Right kidney (tissue), 1 donor: ENCODE measurements around the gene PLA2G5.

Experiments used
- DNase-seq: peaks from one replicate; pipeline ENCODE4 v3.0.0-alpha.2; 2016

PLA2G5 gene

DNA sequence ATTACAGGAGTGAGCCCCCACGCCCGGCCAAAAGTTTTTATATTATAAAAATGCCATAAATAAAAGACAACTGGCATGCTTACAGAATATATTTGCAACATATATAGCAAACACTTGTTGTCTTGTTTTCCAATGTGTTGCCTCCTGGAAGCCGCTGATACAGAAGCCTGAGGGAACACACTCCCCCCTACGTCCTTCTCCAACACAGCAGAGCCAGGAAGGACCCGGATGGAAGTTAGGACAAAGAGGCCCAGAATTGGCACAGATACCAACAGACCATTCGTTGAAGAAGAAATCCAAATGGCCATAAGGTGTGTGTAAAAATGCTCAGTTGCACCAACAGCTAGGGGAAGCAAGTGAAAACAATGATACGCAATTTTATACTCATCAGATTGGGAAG lies 1.3 kb upstream of the PLA2G5 start:
- DNase-seq, result no peak

DNA sequence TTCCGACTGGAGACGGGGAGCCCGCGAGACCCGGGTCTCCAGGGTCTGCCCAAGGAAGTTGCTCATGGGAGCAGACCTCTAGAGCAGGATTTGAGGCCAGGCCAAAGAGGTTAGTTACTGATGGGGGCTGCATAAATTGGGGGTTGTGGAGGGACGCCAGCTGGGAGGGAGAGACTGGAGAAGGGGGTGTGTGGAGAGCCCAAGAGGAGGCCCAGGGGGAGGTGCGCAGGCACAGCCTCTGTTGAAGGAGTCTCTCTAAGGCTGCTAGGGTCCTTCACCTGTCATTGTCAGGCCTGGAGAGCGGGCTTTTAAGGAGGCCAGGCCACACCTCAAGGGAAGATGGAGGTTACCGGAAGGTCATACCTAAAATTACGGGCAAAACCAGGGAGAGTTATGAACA lies 363 bp downstream of the PLA2G5 start:
- DNase-seq, result no peak

DNA sequence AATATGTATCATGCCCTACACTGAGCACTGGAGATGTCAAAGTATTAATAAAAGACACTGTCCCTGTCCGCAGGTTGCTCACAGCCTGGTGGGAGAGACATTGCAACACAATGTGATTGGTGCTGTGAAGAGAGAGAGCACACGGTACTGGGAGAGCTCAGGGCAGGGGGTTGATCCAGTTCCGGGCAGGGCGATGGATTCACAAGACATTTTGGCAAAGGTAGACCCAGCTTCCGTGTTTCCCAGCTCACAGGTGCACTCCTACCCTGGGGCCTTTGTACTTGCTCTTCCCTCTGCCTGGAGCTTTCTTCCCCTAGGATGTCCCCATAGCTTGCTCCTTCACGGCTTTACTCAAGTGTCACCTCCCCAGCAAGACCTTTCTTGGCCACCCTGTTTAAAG lies 1.4 kb downstream of the PLA2G5 start:
- no peak for DNase-seq

DNA sequence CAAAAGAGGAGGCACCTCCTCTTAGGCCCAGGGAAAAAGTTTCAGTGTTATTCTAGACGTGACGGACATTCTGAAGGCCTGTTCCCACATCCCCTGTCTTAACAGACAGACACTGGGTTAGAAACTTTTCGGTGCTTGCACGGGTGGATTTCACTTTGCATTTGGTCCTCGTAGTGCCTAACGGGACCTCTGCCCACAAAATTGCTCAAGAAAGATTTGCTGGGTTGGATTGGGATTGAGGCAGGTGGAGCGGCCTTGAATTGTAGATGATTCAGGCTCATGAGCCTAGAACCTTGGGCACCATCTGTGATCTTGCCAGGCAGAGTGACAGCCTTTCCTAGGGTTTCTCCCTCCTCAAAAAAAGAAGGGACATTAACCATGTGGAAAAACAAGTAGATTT lies 2.8 kb downstream of the PLA2G5 start:
- no peak for DNase-seq

DNA sequence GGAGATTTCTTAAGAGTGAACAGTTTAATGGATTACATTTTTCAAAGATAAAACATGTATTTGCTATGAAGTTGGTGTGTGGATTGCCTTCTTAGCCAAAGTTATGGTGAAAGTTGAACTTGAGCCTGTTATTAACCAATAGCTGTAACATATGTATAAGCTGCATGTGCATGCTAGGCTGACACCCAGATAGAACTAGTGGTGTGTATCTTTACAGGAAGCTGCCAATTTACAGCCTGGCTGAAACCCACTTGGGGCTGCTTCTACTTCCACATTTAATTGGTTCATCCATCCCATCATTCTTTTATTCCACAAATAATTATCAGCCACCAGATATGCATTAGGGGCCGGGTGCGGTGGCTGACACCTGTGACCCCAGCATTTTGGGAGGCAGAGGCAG lies 3.3 kb downstream of the PLA2G5 start:
- no peak for DNase-seq

DNA sequence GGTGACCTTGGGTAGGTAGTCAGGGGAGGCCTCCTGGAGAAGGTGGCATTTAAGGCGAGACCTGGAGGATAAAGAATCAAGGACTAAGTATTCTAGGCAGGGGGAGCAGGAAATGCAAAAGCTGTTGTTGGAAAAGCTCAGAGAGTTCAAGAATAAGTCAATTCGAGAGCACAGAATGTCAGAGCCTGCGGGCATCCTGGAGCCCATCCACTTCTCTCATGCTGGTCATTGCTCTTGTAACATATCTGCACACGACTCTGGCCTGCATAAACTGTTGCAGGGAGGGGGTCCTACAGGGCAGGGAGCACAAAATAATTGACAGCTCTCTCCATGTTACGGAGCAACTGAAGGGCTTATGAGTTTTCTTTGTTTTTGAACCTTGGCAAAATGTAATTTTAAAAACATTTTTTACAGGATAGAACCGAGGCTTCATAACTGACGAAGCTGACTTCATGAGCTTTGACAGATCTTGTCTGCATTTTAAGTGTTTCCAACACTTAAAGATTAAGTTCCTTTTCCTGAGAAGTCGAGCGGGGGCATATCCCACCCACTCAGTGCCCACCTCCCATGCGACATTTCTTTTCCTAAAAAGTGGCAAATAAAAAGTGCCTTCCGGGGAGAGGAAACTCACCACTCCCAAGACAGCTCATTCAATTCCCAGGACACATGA lies 4.2 kb downstream of the PLA2G5 start:
- DNase-seq, result no peak

DNA sequence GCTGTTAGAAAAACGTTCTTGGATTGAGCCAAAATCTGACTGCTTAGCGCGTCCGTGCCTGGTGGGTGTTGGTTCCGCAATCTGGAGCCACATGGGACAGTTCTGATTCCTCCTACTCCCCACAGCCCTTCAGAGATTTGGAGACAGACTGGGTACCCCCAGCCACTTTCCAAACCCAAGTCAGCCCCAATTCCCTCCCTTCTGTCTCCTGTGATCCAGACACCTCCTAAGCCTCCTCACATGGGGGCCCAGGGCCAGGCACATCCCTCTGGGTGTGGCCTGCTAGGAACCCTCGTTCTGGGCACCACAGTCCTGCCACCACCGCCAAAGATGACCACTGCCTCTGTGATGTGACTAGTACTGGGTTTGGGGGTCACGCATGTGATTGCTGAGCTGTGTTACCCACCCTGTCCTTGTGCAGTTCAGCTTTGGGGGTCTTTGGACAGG lies 4.8 kb downstream of the PLA2G5 start:
- DNase-seq, result no peak

DNA sequence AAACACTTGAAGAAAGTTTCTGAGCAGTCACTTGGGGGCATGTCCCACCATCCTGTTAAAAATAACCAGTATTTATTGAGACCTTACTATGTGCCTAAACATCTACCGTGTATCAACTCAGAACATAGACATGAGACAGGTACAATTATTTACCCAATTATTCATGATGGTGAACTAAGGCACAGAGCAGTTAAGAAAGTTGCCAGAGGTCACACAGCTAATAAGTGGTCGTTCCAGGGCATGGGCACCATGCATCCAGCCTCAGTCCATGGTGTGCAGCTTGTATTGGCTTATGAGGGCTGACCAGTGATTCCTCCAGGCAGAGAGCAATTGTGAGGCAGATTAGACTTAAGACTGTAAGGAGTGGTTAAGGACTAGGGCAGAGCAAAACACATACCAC lies 5.4 kb downstream of the PLA2G5 start:
- DNase-seq, result no peak

DNA sequence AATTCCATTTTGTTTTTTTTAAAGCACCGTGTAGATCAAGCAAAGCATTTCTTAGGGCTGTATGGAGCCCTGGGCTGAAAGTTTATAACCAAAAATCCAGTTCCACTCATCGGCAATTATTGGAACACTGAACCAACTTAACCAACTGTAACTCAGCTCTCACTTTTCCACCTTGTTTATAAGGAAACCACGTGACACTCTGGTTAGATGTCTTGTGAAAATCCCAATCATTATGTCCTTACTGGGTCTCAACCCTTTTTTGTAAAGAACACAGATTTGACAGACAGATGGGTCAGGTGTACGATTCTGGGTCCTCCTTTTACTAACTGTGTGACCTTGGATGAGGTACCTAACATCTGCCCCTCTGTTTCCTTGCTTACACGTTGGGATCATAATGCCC lies 6.2 kb downstream of the PLA2G5 start:
- no peak for DNase-seq

DNA sequence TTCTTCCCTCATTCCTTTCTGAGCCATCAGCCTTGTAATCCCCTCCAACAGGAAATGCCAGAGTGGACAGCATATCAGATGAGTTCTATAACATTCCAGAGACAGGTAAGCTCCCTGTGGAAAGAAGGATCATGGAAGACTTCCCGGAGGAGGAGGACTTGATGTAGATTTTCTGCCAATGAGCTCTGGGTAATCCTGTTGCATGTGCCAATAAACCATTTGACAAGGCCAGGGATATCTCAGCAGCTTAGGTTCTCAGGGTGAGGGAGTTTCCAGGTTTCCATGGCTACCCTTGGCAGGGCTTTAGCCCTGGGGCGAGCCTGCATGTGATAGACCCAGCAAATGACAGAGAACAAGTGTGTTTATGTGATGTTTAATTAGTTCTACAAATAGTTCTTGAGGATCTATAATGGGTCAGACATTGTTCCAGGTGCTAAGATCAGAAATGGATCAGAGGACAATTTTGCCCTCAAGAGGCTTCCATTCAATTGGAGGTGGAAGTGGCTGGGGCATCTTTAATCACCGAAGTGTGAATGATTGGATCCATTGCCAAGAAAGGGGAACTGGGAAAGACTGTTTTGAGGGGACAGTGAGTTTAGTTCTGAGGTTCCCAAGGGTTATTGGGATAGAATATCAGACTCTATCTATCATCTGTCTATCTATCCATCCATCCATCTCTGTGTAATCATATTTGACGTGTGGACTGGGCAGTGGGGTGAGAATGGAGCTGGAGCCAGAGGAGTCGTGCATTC lies 6.9 kb downstream of the PLA2G5 start:
- no peak for DNase-seq

DNA sequence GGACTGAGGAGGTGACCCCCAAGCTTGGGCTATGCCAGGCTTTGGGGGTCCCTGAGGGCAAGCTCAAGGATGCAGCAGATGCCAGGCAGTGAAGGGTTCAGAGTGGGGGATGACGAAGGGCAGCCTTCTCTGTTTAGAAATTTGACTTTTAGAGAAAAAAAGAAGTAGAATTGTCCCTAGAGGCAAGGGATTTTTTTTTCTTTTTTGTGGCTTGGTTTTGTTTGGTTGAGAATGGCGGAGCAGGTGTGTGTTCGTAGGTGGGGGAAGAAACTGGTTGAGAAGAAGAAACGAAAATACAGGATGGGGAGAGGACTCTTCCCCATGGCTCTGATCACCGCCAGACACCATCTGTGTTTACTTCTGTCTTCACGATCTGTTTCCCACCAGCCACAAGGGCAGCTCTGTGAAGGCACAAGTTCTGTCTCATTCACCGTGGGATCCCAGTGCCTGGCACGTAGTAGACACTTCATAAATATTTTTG lies 8.2 kb downstream of the PLA2G5 start:
- DNase-seq, result no peak

DNA sequence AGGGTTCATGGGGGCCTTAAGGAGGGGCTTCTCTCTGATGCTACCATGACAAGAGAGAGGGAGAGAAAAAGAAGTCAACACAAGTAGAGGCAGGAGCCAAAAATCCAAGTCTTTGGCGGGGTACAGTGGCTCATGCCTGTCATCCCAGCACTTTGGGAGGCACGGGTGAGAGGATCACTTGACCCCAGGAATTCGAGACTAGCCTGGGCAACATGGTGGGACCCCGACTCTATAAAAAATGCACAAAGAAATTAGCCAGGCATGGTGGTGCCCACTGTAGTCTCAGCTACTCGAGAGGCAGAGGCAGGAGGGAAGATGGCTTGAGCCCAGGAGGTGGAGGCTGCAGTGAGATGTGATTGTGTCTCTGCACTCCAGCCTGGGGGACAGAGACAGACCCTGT lies 8.7 kb downstream of the PLA2G5 start:
- DNase-seq, result no peak

DNA sequence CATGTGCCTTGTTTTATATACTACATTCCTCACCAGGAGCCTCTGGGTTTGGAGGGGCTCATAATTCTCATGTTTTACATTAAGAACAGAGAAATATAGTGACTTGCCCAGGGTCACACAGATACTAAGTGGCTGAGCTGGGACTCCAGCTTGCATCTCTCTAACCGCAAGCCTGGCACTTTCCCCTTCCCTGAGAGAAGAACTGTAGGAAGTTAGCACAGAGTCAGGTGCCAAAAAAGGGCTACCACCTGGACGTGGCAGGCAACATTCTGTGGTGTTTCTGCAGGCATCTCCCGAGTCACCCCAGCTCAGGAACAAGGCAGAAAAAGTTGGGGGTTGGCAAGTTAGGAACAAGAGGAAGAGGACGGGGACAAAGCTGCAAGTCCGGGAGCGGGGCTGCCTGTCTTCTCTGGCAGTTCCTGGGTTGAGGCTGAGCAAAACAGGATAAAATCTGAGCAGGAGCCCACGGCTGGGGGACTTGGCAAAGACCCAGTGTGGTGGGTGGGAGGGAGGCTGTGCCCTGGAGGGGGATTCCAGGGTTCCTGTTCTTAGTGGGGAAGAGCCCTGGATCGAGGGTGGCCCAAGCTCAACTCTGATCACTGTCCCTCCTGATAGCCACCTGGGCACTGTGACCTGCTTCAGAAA lies 9.8 kb downstream of the PLA2G5 start:
- DNase-seq, result no peak

DNA sequence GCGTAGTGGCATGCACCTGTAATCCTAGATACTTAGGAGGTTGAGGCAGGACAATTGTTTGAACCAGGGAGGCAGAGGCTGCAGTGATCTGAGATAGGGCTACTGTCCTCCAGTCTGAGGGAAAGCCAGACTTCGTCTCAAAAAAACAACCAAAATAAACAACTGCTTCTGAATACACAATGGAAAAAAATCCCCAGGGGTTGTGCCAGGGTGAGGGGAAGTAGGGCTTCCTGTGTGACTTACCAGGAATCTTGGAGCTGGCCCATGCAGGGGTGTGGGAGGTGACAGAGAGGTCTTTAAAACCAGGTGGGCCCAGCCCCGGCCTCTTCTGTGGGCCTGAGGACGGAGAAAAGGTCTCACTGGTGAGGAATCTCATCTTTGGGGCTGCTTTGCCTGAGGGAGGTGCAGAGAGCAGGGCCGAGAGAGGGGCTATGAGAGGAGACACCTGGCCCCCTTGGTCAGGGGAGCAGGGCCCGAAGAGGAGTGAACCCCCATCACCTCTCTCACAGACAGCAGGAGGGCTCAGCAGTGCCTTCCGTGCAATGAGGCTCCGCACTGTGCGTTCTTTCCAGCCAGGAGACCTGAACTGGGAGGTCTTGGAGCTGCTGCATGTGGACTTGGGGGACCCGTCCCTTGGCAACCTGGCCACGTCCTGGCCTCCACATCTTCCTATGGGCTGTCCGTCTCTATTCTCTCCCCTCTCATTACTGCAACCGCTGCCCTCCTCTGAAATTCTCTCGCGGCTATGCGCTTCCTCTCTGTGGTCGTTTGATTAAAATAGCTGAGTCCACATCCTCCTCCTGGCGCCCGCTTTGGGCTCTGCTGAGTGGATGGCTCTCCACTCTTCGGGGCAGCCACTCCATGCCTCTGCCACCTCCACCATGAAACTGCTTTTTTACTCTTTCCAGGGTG lies 10.7 kb downstream of the PLA2G5 start:
- no peak for DNase-seq

DNA sequence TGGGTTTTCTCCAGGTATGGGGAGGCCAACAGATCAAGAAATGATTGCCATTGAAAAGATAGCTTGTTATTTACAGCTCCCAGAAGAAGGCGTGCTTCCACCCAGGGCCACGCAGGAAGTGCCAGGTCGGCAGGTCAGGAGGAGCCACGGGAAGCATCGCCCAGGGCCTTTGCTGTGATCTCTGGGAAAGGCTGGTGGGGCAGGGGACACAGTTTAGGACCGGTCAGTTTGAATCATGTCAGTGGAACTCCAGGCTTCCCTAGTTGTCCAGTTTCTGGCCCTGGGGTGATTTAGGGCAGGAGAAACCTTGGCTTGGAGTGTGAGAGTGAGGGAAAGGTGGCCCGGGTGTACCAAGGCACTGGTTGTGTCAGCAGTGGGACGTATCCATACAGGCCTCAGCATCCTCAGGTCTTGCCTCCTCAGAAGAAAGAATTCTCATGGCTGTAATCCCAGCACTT lies 11.4 kb downstream of the PLA2G5 start:
- DNase-seq, result no peak

DNA sequence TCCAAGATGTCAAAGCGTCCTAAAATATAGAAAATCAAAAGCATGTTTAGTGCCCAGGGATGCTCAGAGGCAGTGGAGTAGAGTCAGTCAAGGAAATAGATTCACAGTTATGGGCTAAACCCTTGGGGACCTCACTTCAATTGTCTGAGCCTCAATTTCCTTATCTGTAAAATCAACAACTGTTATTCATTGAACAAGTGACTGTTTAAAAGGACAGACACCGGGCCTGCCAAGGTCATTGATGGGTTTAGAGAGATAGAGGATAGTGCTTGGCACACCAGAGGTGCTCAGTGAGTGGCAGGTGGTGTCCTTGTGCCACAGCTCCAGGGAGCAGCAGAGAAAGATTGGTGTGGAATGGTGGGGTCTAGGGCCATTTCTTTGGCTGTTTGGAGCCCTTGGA lies 12.8 kb downstream of the PLA2G5 start:
- no peak for DNase-seq

DNA sequence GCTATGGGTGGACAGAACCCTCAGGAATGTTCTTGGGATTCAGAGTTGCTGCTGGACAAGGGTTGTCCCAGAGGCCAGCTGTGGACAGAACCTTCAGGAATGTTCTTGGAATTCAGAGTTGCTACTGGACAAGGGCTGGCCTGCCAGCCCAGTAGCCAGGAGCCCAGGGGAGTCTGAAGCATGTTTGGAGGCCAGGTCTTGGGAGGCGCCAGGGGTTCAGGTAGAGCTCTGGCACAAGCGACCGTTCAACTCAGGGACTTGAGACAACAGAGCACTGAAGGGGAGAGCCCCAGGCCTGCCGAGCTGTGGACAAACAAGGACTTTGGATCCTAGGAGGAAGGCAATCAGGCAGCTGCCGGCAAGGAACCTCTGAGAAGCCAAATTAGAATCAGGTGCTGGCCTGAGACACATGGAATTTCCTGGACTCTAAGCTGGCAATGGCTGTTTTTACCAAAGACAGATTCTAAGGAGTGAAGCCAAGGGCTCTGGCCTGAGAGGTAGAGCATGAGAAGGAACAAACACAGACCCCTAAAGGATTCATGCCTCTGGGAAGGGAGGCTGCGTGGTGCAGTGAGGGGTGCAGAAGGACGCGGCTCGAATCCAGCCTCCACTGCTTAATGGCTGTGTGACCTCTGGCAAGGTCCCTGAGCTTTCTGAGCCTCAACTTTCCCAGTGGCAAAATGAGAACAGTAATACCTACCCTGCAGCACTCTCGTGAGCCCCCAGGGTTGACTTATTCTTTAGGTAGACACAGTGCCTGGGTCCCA lies 13.4 kb downstream of the PLA2G5 start:
- DNase-seq, result no peak

DNA sequence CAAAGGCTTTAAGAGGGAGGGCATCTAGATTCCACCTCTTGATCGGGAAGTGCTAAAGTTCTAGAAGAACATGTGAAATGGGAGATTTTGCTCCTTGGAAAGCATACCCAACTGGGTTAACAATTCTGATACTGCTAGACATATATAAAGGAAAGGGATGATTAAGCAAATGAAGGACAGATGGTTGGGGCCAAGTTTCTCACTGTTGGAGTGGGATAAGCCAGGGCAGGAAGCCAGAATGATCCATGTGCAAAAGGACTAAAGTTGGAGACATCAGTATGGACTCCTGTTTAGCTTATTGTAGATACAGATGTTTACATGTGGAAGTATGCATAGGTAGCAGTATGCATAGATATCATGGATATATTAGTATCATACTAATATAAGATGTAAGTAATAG lies 16.8 kb downstream of the PLA2G5 start:
- DNase-seq, result no peak

DNA sequence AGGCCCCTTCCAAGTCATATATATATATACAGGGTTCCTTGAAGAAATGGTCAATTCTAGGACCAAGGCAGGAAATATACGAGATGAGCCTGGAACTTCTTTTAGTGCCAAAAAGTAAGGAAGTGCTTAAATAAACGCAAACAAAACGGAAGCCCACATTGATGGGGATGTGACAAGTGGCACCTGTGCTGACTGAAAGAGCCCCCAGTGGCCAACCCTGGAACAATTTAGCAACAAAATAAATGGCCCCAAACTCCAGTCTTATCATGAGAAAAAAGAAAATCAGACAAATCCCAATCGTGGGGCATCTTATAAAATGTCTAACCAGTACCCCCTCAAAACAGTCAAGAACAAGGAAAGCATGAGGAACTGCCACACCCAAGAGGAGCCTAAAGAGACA lies 17.7 kb downstream of the PLA2G5 start:
- DNase-seq, result no peak

DNA sequence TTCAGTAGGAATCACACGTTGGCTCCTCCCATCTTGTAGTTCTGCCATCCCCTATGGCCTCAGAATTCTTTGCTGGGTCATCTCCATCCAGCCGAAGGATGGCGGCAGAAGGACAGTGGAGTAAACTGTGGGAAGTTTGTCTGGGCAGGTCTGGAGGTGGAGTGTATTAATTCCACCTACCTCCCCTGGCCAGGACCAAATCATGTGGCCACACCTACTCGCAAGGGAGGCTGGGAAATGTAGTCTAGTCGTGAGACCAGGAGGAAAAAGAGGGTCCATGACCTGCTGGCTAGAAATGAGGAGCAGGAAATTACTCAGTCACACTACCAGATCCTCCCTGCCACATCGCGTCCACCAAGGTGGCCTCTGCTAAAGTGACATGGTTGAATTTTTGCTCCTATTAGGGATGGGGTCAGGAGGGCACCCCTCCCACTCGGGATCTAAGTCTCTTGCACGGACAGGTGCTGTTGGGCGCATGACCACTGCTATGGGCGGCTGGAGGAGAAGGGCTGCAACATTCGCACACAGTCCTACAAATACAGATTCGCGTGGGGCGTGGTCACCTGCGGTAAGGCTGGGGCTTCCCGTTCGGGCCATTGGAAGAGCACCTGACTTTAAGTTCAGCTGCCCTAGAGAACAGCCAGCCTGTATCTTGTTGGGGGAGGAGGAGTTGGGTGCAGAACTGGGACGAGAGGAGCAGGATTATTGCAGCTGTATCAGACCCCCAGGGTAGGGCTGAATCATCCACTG lies 19.5 kb downstream of the PLA2G5 start:
- DNase-seq, result no peak

DNA sequence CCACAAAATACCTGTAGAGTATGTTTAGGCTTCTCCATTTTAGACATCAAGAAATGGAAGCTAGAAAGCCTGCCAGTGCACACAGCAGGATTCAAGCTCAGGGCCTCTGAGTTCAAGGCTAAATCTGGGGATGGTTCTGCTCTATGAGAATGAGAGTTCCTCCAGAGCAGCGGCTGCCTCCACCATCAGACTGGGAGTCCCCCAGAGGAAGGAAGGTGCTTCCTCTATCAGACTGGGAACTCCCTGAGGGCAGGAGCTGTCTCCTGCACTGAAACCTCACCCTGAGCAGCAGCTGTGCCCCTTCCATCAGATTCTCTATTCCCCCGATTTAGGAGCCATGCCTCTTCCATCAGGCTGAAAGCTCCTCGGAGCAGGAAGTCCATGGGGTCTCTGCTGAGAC lies 20.1 kb downstream of the PLA2G5 start:
- DNase-seq, result no peak
